Measurements from ENCODE around the gene TNFRSF19.

TNFRSF19 gene

GRCh38 chr13:23678795-23679194 lies 108.6 kb downstream of the TNFRSF19 start:
- TF ChIP-seq EZH2 (optimal IDR thresholded peaks at IDR 0.05; ENCODE audit: low read depth, low read length) (no peak), EZH2phosphoT487 (IDR thresholded peaks at IDR 0.05; ENCODE audit: low read length) (no peak)
- TF ChIP-seq, protein P1, sequence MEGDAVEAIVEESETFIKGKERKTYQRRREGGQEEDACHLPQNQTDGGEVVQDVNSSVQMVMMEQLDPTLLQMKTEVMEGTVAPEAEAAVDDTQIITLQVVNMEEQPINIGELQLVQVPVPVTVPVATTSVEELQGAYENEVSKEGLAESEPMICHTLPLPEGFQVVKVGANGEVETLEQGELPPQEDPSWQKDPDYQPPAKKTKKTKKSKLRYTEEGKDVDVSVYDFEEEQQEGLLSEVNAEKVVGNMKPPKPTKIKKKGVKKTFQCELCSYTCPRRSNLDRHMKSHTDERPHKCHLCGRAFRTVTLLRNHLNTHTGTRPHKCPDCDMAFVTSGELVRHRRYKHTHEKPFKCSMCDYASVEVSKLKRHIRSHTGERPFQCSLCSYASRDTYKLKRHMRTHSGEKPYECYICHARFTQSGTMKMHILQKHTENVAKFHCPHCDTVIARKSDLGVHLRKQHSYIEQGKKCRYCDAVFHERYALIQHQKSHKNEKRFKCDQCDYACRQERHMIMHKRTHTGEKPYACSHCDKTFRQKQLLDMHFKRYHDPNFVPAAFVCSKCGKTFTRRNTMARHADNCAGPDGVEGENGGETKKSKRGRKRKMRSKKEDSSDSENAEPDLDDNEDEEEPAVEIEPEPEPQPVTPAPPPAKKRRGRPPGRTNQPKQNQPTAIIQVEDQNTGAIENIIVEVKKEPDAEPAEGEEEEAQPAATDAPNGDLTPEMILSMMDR (IDR thresholded peaks at IDR 0.05; ENCODE audit: low read length): no peak
- Histone ChIP-seq H3K79me2 (ENCODE audit: low read length) (no peaks in the 10 kb centered on the region), H3F3A (ENCODE audit: insufficient read depth, low read length) (no peaks in the 10 kb centered on the region), H4K20me1 (ENCODE audit: insufficient read depth, low read length) (no peaks in the 10 kb centered on the region), H3K9me2 (replicated peaks; ENCODE audit: insufficient read depth, low read length) (no peaks in the 10 kb centered on the region), H3K36me3 (replicated peaks; ENCODE audit: insufficient read depth, low read length) (no peaks in the 10 kb centered on the region), H3K4me3 (ENCODE audit: low read length) (no peak overlapping the region), H3K4me1 (ENCODE audit: low read length) (no peaks in the 10 kb centered on the region), H3K27ac (ENCODE audit: low read length) (no peak overlapping the region), H3K9ac (ENCODE audit: low read length) (no peak overlapping the region), H3K27me3 (replicated peaks; ENCODE audit: insufficient read depth, low read length) (no peaks in the 10 kb centered on the region), H2AFZ (ENCODE audit: low read length) (no peak overlapping the region), H3K9me3 (replicated peaks; ENCODE audit: insufficient read depth, low read length) (no peaks in the 10 kb centered on the region), H3K4me2 (ENCODE audit: low read depth, low read length) (no peak overlapping the region)
- DNase-seq: peak; percentile 6

- TF ChIP-seq, protein P1 (IDR thresholded peaks at IDR 0.05; ENCODE audit: low read length): no peak
- TF ChIP-seq EZH2phosphoT487 (IDR thresholded peaks at IDR 0.05; ENCODE audit: low read length) (no peak), EZH2 (optimal IDR thresholded peaks at IDR 0.05; ENCODE audit: low read depth, low read length) (no peak)
- Histone ChIP-seq H3K4me2 (ENCODE audit: low read depth, low read length) (no peak overlapping the region), H3K36me3 (replicated peaks; ENCODE audit: insufficient read depth, low read length) (no peaks in the 10 kb centered on the region)
Observed at GRCh38 chr13:23679220-23679619, 109.0 kb downstream of the TNFRSF19 start.

DNA sequence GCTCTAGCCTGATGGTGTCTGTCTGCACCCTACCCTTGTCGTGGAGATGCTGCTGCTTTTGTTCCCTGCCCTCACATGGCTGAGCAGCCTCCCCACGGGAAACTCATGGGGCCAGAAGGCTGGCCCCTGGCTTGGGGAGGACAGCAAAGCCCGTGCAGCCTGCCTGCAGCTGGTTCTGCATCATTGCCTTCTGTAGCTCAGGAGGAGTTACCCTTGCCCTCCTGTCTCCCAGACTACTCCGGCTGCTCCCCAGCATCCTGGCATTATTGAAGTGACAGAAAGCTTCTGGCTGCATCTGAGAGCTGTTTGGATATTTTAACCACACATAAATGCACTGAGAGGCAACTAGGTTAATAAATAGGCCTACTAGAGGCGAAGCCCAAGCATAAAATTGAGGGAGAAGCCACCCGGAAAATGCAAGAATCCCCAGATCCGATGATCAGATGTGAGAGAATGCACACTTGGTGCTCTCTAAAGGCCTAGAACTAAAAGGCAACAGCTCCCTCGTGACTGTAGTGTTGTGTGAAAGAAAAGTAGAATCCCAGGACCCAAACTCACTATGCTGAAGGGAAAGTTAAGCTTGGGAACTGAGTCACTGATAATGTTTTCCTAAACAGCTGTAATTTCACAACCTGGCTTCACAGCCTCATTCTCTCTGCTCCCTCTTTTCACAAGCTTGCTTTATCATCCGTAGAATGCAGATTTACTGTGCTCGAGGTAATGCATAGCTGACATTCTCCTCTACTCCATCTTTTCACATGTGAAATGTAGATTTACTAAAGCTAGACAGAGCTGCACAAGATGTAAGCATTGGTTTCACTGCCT lies 110.8 kb downstream of the TNFRSF19 start:
- Histone ChIP-seq H2AFZ (ENCODE audit: low read length) (no peak overlapping the region), H3K4me3 (ENCODE audit: low read length) (no peak overlapping the region), H3K9ac (ENCODE audit: low read length) (no peak overlapping the region), H3K9me3 (replicated peaks; ENCODE audit: insufficient read depth, low read length) (no peaks in the 10 kb centered on the region), H3K27ac (ENCODE audit: low read length) (no peak overlapping the region), H3K9me2 (replicated peaks; ENCODE audit: insufficient read depth, low read length) (no peaks in the 10 kb centered on the region), H4K20me1 (ENCODE audit: insufficient read depth, low read length) (no peaks in the 10 kb centered on the region), H3K27me3 (replicated peaks; ENCODE audit: insufficient read depth, low read length) (no peaks in the 10 kb centered on the region), H3K36me3 (replicated peaks; ENCODE audit: insufficient read depth, low read length) (no peaks in the 10 kb centered on the region), H3K79me2 (ENCODE audit: low read length) (no peaks in the 10 kb centered on the region), H3F3A (ENCODE audit: insufficient read depth, low read length) (no peaks in the 10 kb centered on the region), H3K4me1 (ENCODE audit: low read length) (no peaks in the 10 kb centered on the region), H3K4me2 (ENCODE audit: low read depth, low read length) (no peak overlapping the region)
- TF ChIP-seq, protein P1 (IDR thresholded peaks at IDR 0.05; ENCODE audit: low read length): no peak
- no peak for TF ChIP-seq EZH2 (optimal IDR thresholded peaks at IDR 0.05; ENCODE audit: low read depth, low read length)
- no peak for TF ChIP-seq EZH2phosphoT487 (IDR thresholded peaks at IDR 0.05; ENCODE audit: low read length)
- no peak for DNase-seq

More at GRCh38 chr13:23679220-23679619, 109.0 kb downstream of the TNFRSF19 start:
- no peak for DNase-seq
- H4K20me1 ChIP-seq (ENCODE audit: insufficient read depth, low read length): no peaks in the 10 kb centered on the region
- no peak overlapping the region for H3K4me3 ChIP-seq (ENCODE audit: low read length)
- no peaks in the 10 kb centered on the region for H3K4me1 ChIP-seq (ENCODE audit: low read length)
- no peaks in the 10 kb centered on the region for H3F3A ChIP-seq (ENCODE audit: insufficient read depth, low read length)
- no peak overlapping the region for H3K27ac ChIP-seq (ENCODE audit: low read length)
- no peaks in the 10 kb centered on the region for H3K9me2 ChIP-seq (replicated peaks; ENCODE audit: insufficient read depth, low read length)
- H2AFZ ChIP-seq (ENCODE audit: low read length): no peak overlapping the region
- no peaks in the 10 kb centered on the region for H3K79me2 ChIP-seq (ENCODE audit: low read length)
- no peaks in the 10 kb centered on the region for H3K9me3 ChIP-seq (replicated peaks; ENCODE audit: insufficient read depth, low read length)
- H3K9ac ChIP-seq (ENCODE audit: low read length): no peak overlapping the region
- H3K27me3 ChIP-seq (replicated peaks; ENCODE audit: insufficient read depth, low read length): no peaks in the 10 kb centered on the region

Data from MM.1S (cell line).